AG04450 (cell line): ENCODE data around the gene MTRF1. TPM values are rescaled to one million over a fixed set of nuclear protein-coding genes. Genes with fewer than 3 reads are reported as not detected.

ENCODE experiments used
- CTCF ChIA-PET: fragments of 300-600, 350-600 bp; formaldehyde crosslinking; extraction: SDS; loops from one replicate; lab custom pipeline; 2022; ENCODE audit warnings: antibody characterized with exemption, inconsistent platforms; lab: Charles Lee
- POLR2A ChIA-PET: fragments of 350-600 bp; formaldehyde crosslinking; extraction: SDS; loops from one replicate; lab custom pipeline; 2021; ENCODE audit warnings: antibody characterized with exemption, inconsistent platforms; lab: Yijun Ruan, JAX
- DNase-seq: peaks from one replicate; pipeline ENCODE4 v3.0.0-alpha.2; 2011; ENCODE audit warnings: low read depth, low spot score
- H3K27ac ChIP-seq: one replicate; pipeline ENCODE4 v1.5.1; 2012; ENCODE audit warnings: low read depth, low read length, control low read depth
- H3K27me3 ChIP-seq: one replicate; pipeline ENCODE4 v1.6.0; 2012; ENCODE audit warnings: low read length; ENCODE audit not compliant: control insufficient read depth, insufficient read depth
- H3K4me3 ChIP-seq: 2 replicates; pipeline ENCODE4 v1.5.1; 2011; ENCODE audit warnings: mild to moderate bottlenecking, low read depth, low read length, control low read depth
- H3K9me3 ChIP-seq: 2 replicates; pipeline ENCODE4 v1.5.1; 2012; ENCODE audit warnings: low read length; ENCODE audit not compliant: control insufficient read depth, insufficient read depth
- CTCF ChIP-seq: IDR thresholded peaks from 2 replicates; pipeline ENCODE4 v1.5.1; 2011; ENCODE audit warnings: low read depth, low read length, control low read depth, inconsistent platforms
- polyA plus RNA-seq: library from polyadenylated mRNA; depleted of rRNA; stranded (reverse); fragments of >200 nt; gene quantifications from 2 replicates; pipeline ENCODE4 v1.2.3, GENCODE V29; 2011

MTRF1 gene
- polyA plus RNA-seq, 1 experiment = 14.6 TPM

- CTCF ChIA-PET = interaction anchor here (0.7 kb wide), 1 partner anchor 200 kb away, joined by 3 read pairs; no protein-coding TSS in a partner anchor
- H3K27me3 ChIP-seq = no peaks in the 10 kb centered on the region
- peak; percentile 72 for DNase-seq
- no peak for TF ChIP-seq CTCF
- peak within 1 kb of the TSS; percentile 83 for H3K27ac ChIP-seq
- H3K9me3 ChIP-seq = no peaks in the 10 kb centered on the region
- POLR2A ChIA-PET = interaction anchor here (0.8 kb wide), 1 partner anchor 22 kb away, joined by 3 read pairs; no protein-coding TSS in a partner anchor
- peak within 1 kb of the TSS; percentile 87 for H3K4me3 ChIP-seq
Measured at GRCh38 chr13:41310963-41311405, 47.6 kb upstream of the MTRF1 start, which contains the start of gene NAA16. TSS of gene NAA16 (plus strand) at chr13:41311267. CDS start at chr13:41311529, 262 bp downstream.

- no peak overlapping the region for H3K4me3 ChIP-seq
- H3K27ac ChIP-seq = no peak overlapping the region
- no peaks in the 10 kb centered on the region for H3K27me3 ChIP-seq
- no peaks in the 10 kb centered on the region for H3K9me3 ChIP-seq
- DNase-seq = no peak
- POLR2A ChIA-PET = no interaction called here
- CTCF ChIA-PET = no interaction called here
- no peak for TF ChIP-seq CTCF
Measured at GRCh38 chr13:41307884-41308640, 44.7 kb upstream of the MTRF1 start.

- no peak for TF ChIP-seq CTCF
- ChIA-PET CTCF (no interaction called here), POLR2A (no interaction called here)
- H3K4me3 ChIP-seq = no peak overlapping the region
- no peaks in the 10 kb centered on the region for H3K27me3 ChIP-seq
- no peak for DNase-seq
- H3K9me3 ChIP-seq = no peaks in the 10 kb centered on the region
- no peak overlapping the region for H3K27ac ChIP-seq
Measured at GRCh38 chr13:41306271-41307145, 43.1 kb upstream of the MTRF1 start.

- no peak for DNase-seq
- ChIA-PET POLR2A (no interaction called here), CTCF (no interaction called here)
- no peak overlapping the region for H3K4me3 ChIP-seq
- H3K27me3 ChIP-seq = no peaks in the 10 kb centered on the region
- H3K9me3 ChIP-seq = no peaks in the 10 kb centered on the region
- no peak overlapping the region for H3K27ac ChIP-seq
- no peak for TF ChIP-seq CTCF
Measured at GRCh38 chr13:41304551-41304950, 41.2 kb upstream of the MTRF1 start.
